ENCODE results near the gene USF2.

USF2 gene

GRCh38 chr19:35253316-35254286 is 15.2 kb upstream of the USF2 start:
- TF ChIP-seq CTCF (IDR thresholded peaks at IDR 0.05; ENCODE audit: low read length, missing control alignments), result no peak
- no peak overlapping the region for H3K4me3 ChIP-seq (replicated peaks; ENCODE audit: low read depth, low read length)
- DNase-seq (ENCODE audit: low read depth), result no peak

- no peak for TF ChIP-seq CTCF (IDR thresholded peaks at IDR 0.05; ENCODE audit: low read length, missing control alignments)
- DNase-seq (ENCODE audit: low read depth), result no peak
- H3K4me3 ChIP-seq (replicated peaks; ENCODE audit: low read depth, low read length), result no peak overlapping the region
These were observed 14.1 kb upstream of the USF2 start for GRCh38 chr19:35254341-35255297.

- H3K4me3 ChIP-seq (replicated peaks; ENCODE audit: low read depth, low read length), result no peak overlapping the region
- TF ChIP-seq CTCF (IDR thresholded peaks at IDR 0.05; ENCODE audit: low read length, missing control alignments), result no peak
- DNase-seq (ENCODE audit: low read depth), result no peak
These were observed 12.2 kb upstream of the USF2 start for GRCh38 chr19:35256566-35256965.

GRCh38 chr19:35257113-35257461 is 11.7 kb upstream of the USF2 start:
- no peak for TF ChIP-seq CTCF (IDR thresholded peaks at IDR 0.05; ENCODE audit: low read length, missing control alignments)
- H3K4me3 ChIP-seq (replicated peaks; ENCODE audit: low read depth, low read length), result no peak overlapping the region
- no peak for DNase-seq (ENCODE audit: low read depth)

GRCh38 chr19:35260694-35261304 is 8.0 kb upstream of the USF2 start:
- DNase-seq (ENCODE audit: low read depth), result no peak
- H3K4me3 ChIP-seq (replicated peaks; ENCODE audit: low read depth, low read length), result no peak overlapping the region
- no peak for TF ChIP-seq CTCF (IDR thresholded peaks at IDR 0.05; ENCODE audit: low read length, missing control alignments)

- no peak for TF ChIP-seq CTCF (IDR thresholded peaks at IDR 0.05; ENCODE audit: low read length, missing control alignments)
These were observed 7.2 kb upstream of the USF2 start for GRCh38 chr19:35261356-35262100.

More at GRCh38 chr19:35261356-35262100, 7.2 kb upstream of the USF2 start:
- DNase-seq (ENCODE audit: low read depth), result no peak
- H3K4me3 ChIP-seq (replicated peaks; ENCODE audit: low read depth, low read length), result no peak overlapping the region

All from fibroblast of pulmonary artery (primary cell).